Activated CD8-positive, alpha-beta memory T cell treated with anti-CD3 and anti-CD28 coated beads for 1 hour (primary cell): ENCODE measurements around the gene CHST15.
A peak's percentile ranks its signal among the peaks of the same experiment; 100 is the strongest.

ENCODE experiments used
- DNase-seq, 2 donors: peaks; one replicate each; pipeline ENCODE4 v3.0.0-alpha.2; 2020; ENCODE audit warnings: low read depth in 1 of 2; ENCODE audit errors: extremely low read depth in 1 of 2

The CHST15 gene

GRCh38 chr10:124003070-124003419 is 90.4 kb downstream of the CHST15 start:
- DNase-seq: no peak

- no peak for DNase-seq
These were observed 90.9 kb downstream of the CHST15 start for GRCh38 chr10:124002391-124003069.

GRCh38 chr10:124001391-124002148 is 91.8 kb downstream of the CHST15 start:
- no peak for DNase-seq

DNA sequence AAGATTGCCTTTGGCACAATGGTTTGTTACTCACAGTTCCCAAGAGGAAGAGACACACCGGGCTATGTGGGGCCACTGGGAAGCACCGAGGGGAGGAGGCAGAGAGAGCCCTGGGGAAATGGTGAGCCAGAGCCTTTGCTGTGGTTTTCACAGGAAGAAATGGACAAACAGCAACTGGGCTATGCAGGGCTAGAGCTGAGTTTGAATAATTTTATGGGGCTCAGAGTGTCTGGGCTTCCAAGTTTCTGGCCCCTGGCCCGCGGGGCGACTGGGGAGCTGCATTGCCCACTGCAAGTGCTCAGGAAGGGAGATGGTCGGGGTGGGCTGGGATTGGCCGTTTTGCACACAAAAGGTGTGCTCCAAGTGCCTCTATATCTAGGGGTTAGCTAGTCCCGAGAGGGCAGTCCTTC is 92.6 kb downstream of the CHST15 start:
- DNase-seq: no peak

DNA sequence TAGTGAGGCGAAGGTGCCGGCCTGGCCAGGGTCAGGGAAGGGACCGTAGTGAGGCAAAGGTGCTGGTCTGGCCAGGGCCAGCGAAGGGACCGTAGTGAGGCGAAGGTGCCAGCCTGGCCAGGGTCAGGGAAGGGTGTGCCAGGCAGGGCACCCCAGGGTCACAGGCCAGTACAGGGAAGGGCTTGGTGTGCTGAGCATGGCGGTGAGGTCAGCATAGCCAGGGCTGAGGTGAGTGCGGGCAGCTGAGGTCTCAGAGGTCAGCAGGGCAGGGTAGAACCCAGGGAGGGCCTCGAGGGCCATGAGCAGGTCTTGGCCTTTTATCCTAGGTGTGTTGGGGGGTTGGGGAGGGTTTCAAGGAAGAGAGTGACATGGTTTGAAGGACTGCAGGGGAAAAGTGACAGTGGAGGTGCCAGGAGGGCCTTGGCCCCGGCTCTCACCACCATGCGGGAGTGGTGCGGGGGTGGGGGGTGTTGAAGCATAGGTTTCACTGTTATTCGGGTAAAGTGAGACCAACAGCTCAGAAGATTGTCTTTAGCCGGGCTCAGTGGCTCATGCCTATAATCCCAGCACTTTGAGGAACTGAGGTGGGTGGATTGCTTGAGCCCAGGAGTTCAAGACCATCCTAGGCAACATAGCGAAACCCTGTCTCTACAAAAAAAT is 93.3 kb downstream of the CHST15 start:
- DNase-seq: no peak

DNA sequence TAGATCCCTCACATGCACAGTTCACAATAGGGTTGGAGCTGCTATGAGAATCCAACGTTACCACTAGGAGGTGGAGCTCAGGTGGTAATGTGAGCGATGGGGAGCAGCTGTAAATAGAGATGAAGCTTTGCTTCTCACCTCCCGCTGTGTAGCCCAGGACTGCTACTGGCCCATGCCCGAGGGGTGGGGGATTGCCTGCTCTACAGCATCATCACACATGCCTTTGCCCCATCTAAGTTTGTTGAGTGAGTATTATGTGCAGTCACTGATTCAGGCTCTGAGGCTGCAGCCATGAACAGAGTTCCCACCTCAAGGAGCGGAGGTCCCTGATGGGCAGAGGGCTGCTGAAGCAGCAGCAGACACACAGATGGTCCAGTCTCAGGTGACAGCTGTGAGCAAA is 94.1 kb downstream of the CHST15 start:
- DNase-seq: no peak

GRCh38 chr10:123998197-123999141 is 94.9 kb downstream of the CHST15 start:
- DNase-seq: no peak

DNA sequence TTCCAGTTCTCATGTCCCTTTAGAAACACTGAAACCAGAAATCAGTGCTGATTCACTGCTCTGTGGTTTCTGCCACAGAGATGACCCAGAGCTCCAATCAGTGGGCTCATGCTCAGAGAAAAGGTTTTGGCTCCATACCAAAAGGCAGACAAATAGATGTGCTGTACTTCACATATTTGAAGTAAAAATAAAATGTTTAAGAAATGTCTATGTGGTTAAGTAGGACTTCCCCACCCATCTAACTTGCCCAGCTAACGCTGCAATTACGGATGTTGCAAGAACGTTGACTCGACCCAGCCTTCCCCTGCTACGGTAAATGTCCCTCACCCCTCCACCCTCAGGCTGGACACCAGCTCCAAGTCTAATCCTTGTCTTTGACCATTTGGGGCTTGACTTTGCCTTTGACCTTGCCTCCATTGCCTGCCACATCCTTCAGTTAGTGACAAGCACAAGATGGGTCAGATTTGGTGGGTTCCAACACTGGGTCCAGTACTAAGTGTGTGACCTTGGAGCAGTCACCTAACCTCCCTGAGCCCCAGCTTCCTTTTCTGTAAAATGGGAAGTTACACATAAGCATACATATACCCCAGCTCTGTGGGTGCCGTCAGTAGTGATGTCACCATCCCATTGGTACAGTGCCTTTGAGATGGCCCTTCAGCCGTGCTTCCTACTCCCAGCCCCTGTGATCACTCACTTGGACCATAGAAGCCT is 95.8 kb downstream of the CHST15 start:
- no peak for DNase-seq

- DNase-seq: no peak
These were observed 96.4 kb downstream of the CHST15 start for GRCh38 chr10:123997013-123997412.

GRCh38 chr10:123996302-123996701 is 97.1 kb downstream of the CHST15 start:
- no peak for DNase-seq

DNA sequence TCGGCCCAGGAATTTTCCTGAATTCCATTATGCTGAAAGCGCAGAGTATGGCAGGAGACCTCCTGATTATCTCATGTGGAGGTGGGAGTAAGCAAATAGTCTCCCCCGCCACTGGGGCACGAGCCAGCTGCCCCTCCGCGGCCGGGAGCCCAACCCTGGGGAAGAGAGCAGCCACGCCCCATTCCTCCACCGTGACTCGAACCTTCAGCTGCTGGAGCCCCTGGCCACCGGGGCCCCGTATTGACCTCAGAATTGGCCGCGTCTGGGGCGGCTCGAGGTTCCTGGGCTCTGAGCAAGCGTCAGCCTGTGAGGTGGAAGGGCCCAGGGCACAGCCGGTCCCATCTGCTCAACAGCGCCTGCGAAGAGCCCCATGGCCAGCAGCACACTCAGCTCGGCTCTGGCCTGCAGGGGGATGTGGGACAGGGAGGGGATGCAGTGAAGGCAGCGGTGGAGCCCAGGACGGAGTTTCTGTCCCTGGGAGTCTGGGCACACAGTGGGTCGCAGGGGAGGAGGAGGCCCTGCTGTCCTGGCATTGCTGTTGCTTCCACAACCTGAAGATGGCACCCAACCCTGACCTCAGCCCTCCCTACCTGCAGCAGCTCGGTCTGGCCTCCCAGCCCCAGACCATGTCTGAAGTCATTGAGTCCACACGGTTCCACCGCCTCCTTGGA is 97.8 kb downstream of the CHST15 start:
- DNase-seq: no peak

DNA sequence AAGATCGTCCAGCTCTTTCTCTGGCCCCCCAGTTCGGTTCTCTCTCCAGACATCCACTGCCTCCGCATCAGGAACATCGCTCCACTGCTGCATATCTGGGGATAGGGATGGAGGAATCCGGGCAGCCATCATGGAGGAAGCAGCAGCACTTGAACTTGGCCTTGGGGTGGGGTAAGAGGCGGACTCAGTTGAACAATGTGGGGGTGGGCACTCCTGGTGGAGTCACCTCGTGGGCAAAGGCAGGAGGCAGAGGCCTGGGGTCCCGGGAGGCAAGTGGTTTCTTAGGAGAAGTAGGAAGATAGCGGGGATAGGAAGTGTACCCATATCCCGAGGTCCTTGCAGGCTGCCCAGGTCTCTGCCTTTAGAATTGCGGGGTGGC is 98.3 kb downstream of the CHST15 start:
- DNase-seq: no peak

DNA sequence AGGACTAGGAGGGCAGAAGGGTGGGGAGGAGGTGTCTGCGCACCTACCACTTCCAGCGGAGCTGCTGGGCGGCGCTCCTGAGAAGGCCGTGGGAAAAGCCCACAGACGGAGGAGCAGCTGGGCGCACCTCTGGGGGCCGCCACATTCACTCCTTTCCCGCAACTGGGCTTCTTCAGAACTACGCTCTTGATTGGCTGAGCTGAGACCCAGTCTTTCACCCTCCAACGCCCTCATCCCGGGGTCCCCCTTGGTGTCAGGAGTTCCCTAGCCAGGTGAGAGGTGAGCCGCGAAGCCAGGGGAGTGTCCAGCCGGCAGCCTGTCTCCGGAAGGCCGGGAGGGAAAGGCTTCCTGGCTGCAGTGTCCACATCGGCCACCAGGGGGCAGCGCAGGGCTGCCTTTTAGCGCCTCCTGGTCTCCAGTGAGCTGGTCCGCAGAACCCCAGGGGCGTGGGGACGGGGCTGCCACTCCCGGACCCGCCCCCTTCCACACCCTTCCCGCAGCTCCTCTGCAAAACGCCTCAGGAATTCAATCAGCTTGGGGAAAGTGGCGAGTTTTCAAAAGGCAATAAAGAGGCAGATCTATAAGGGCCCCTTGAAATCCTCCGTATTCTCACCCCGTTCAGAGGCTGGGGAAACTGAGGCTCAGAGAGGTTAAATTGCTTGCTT is 98.8 kb downstream of the CHST15 start:
- peak; percentile 46 to 68 for DNase-seq

DNA sequence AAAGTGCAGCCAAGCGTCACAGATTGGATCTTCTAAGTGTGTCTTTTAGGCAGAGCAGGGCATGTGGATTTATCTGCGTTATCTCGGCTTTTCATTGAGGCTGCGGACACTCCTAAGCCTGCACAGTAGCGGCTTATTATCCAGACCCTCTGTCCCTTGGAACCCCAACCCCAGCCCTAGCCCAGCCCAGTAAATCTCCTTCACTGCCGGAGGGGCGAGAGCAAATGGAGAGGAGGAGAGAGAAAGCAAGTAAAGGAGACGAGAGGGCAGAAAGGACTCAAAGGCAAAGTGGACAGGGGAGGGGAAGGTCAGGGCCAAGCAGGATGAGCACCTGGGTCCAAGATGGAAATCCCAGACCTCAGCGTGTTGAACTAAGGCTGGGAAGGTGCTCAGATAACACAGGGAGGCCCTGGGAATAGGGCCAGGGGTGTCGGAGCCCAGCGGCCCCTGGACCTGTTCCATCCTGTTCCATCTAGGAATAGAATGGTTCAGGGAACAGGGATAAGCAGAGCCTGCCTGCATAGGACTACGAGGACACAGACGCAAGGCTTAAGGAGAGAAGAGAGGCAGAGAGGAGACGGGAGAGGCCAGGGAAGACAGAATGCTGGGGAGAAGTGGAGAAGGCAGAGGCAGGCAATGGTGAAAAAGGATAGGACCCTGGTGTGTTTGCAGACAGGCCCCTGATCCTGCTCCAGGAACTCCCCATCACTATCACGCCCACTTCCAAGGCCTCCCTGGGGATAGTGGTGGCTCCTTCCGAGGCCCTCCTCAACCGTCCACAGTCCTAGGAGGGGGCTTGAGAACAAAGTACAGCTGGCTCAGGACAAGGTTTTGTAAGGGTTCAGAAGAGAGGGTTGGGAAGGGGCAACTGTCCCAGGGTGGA is 99.6 kb downstream of the CHST15 start:
- DNase-seq: no peak

DNA sequence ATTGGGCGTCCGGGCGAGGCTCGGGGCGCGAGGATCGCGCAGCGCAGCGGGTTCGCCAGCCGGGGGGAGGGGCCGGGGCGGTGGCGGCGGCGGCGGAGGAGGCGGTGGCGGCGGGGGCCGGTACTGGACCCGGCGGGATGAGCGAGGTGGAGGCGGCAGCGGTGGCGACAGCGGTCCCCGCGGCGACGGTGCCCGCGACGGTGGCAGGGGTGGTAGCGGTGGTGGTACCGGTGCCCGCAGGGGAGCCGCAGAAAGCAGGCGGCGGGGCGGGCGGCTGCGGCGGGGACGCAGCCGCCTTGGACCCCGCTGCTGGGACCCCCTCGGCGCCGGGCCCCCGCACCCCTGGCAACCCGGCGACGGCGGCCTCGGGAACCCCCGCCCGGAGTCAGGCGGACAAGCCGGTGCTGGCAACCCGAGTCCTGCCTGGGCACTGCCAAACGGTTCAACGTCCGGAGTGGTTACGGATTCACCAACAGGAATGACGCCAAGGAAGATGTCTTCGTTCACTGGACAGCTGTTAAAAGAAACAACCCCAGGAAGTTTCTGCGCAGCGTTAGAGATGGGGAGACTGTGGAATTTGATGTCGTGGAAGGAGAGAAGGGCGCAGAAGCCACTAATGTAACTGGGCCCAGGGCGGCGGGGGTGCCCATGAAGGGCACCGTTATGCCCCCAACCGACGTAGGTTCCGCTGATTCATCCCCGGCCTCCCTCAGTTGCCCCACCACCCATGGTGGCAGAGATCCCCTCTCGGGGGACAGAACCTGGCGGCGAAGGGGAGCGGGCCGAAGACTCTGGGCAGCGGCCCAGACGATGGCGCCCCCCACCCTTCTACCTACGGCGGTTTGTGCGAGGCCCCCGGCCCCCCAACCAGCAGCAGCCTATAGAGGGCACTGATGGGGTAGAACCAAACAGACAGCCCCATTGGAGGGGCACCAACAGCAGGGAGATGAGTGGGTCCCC is 101.5 kb downstream of the CHST15 start:
- DNase-seq: no peak

- no peak for DNase-seq
These were observed 102.5 kb downstream of the CHST15 start for GRCh38 chr10:123990889-123991288.

DNA sequence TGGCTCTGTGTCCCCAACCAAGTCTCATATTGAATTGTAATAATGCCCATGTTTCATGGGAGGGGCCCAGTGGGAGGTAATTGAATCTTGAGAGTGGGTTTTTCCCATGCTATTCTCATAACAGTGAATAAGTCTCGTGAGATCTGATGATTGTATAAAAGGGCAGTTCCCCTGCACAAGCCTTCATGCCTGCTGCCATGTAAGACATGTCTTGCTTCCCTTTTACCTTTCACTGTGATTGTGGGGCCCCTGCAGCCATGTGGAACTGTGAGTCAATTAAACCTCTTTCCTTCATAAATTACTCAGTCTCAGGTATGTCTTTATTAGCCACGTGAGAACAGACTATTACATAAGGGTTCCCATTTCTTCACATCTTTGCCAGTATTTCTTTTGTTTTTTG is 104.7 kb downstream of the CHST15 start:
- DNase-seq: no peak
